Activated CD8-positive, alpha-beta memory T cell treated with anti-CD3 and anti-CD28 coated beads for 48 hours (primary cell): ENCODE data around the gene ZBED3.
A peak's percentile ranks its signal among the peaks of the same experiment; 100 is the strongest.

Experiments
- DNase-seq, 3 experiments: peaks; one replicate each; pipeline ENCODE4 v3.0.0-alpha.2; 2020; ENCODE audit warnings: low read depth in 2 of 3, low spot score in 2 of 3

ZBED3 gene

DNA sequence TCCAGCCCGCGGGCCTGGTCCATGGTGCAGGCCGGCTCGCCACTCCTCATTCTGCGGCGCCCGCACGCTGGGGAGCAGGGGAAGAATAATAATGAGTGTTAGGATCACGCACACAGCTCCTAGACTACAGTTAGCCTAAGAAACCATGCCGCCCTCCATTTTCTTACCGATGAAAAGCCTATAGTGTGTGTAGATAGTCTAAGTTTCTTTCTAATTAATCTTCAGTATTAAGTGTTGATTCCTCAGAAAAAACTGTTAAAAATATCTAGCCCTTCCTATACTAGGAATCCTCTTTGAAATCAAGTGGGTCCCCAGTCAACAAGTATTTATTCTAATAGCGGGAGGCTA, 9.3 kb downstream of the ZBED3 start:
- no peak for DNase-seq

DNA sequence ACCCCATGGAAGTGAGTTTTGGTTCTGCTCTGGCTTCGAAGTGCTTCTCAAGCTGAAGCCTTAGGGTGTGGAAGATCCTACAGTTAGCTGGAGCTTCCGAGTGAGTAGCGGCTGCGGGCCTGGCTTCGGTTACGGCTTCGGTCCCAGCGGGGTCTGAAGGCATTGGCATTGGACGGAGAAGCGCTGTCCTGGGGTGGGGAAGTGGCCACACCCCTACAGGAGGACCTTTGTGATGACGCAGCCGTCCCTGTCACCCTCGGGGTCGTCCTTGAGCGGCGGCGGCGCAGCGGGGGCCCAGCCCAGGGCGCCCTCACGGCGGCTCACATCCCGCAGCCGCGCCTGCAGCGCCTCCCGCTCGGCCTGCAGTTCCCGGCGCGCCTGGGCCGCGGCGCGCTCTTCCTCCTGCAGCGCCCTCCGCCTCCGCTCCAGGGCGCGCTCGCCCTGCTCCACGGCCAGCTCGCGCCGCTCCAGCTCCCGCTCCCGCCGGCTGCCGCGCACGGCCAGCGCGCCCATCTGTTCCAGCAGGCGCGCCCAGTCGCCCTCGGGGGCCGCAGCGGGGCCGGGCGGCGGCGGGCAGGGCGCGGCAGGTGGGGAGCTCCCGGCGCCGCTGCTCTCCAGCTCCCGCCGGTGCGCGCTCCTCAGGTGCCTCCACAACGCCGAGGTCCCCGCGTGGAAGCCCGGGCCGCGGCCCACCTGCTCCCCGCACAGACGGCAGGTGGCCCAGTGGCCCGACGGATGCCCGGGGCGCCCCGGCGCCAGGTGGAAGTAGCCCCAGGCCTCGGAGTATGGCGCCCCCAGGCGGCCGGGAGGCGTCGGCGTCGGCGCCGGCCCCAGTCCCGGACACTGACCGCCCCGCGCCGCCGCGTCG, 9.9 kb downstream of the ZBED3 start:
- DNase-seq = peak in 2 of 3 experiments; percentile 32 to 40

DNA sequence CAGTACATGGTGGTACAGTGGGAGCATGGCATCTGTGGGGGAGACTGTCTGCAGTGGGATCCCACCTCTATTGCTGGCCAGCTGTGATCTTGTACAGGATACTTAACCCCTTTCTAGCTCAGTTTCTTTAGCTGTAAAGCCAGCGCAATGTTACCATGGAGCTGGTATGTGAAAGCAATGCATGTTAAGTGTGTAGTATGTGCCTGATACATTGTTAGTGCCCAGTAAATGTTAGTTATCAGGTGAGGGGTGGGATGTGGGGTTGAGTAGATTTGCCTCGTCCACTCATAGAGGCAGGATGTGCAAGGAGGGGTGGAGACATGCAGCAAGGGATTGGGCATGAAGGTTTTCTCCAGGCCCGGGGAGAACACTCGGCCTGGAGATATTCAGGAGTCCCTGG, 12.3 kb downstream of the ZBED3 start:
- DNase-seq = no peak

DNA sequence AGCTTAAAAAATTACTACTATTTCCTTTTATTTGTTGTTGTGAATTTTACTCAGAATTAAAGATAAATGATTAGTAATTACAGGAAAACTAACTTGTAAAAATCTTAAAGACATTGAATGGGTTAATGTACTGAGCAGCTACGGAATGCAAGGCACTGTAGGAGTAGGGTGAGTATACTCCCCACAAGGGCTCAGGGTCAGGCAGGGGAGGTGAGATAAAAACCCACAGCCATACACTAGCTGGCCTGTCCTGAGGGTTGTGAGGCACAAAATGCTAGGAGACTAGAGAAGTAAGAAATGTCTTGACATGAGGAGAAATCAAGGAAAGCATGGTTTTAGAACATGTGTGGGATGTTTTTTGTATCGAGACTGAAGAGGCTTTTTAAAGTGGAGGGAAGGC, 13.4 kb downstream of the ZBED3 start:
- no peak for DNase-seq

DNA sequence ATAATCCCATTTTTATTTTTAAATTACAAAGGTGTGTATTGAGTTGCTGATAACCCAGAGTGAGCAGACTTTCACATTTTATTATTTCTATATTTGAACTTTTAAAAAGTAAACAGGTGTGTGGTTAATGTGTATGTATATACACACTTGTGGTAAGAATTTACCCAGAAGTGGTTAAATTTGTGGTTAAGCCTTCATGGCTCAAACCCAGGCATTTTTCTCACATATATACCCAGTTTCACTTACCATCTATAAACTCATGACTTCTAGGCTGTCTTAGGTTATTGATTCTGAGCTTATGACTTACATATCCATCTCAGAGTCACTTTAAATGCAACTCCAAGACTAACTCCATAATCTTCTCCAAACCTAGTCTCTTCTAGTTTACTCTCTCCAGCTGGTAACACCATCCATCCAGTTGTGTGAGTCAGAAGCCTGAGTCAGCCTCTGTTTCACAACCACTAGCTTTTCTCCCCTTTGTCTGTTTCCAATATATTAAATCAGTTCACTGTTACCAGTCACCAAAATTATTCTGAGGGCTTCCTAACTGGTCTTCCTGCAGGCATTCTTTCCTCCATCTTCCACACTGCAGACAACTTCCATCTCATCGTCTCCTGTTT, 20.2 kb downstream of the ZBED3 start:
- no peak for DNase-seq

DNA sequence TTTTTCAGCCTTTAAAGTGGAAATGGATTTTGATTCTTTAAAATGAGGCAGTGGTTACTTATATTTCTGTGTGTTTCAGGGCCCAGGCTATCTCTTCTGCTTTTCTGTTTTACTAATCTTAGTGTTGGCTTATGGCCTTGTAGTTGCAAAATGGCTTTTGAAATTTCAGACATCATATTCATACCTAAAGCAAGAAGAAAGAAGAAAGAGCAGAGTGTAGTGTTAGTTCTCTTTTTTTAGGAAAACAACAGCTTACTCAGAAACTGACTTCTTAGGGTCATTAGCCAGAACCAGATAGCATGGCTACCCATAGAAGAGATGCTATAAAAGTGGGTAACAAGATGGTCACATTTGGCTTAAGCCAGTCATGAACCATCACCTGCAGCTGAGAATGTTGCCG, 20.9 kb downstream of the ZBED3 start:
- no peak for DNase-seq

DNA sequence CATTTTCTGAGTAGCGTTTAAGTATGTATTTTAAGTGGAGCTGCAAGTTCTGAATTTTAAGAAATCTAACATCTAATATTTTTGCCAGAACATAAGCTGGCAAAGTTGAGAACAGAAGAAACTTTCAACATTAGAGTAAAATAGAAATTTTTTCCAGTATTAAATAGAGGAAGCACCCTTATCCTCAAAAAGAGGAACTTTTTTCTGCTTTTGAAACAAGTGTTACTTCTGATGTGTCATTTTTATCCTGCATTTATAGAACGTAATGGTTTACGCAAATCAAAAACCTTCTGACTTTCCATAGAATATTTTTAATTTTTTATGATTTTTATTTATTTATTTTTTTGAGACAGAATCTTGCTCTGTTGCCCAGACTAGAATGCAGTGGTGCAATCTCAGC, 21.8 kb downstream of the ZBED3 start:
- DNase-seq = no peak

DNA sequence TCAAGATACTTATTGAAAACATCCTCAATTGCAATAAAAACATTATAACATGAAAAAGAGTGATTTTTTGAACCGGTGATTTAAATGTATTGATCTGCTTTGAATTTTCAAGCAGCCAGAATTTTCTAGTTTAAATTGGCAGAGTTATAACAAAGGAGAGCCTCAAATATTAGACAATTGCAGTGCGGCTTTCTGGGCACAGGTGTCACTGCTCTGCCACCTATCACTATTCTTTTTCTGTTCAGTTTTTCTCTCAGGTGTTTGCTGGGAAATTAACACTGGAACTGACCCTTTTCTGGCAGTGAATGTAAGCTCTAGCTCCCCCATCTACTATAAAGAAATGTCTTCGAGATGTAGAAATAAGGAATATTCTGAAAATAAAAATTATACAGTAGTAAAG, 23.0 kb downstream of the ZBED3 start:
- no peak for DNase-seq

DNA sequence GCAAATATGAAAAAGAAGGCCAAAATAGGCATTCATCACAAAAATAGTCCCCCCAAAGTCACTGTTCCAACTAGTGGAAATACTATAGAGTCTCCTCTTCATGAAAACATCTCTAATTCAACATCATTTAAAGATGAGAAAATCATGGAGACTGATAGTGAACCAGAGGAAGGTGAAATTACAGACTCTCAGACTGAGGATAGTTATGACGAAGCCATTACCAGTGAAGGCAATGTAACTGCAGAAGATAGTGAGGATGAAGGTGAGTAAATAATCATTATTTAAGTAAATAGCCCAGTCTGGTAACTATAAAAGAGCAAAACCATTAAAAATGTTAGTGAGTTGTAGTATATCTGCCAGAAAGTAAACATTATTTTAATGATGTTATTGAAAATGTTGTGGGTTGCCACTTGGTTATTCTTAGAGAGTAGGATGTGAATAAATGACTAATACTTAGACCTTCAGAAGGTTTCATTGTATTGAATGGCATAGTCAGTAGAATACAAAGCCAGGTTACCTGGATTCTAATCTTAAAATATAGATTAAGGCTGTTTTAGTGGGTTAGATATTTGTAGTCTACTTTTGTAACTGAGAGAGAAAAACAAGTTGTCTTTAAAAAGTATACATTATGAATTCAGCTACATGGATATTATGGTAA, 40.5 kb downstream of the ZBED3 start:
- DNase-seq = no peak

DNA sequence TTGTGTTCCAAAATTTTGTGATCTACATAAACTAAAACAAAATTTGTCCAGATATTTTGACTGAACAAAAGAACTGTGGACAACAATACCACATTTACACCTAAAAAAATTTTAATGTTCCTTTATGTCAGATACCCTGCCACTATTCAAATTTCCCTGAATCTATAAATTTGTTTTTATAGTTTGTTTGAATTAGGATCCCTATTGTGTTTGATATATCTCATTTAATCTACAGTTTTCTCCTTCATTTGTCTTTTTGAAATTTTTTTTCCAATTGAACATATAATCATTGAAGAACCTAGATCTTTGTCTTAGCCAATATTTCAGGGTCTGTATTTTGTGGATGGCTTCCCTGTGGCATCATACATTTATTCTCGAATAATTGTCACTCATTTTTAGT, 51.1 kb downstream of the ZBED3 start:
- DNase-seq = no peak

DNA sequence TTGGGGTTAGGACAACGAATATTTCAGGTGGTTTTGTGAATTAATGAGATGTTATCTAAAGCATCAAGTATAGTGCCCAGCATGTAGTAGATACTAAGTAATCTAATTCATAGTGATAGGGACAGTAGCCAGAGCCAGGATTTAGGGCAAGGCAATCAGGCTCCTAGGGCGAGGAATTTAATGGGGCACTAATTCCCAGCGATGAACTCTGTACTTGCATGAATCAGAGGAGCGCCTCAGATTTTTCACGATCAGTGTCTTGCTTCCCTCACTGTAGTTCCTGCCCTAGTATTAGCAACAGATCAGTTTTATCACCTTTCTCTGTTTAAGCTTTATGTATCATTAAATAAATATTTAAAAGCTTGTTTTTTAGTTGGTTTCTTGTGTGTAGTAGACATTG, 53.7 kb downstream of the ZBED3 start:
- DNase-seq = no peak

DNA sequence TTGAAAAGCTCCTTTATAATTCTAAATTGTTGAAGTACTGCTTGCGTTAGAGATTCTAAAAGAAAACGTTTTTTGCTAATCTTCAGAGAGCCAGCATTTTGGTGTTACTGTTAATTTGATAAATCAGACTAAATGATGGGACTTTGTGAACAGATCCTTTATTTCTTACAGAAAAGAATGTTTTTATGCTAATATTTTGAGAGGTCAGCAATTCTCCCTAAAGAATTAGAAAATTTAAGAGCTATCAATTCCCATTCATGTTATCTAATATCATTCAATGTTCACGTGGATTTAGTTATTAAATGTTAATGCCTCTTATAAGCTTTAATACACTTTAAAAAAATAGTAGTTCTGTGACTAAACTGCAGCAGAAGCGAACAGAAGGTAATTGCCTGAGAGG, 54.5 kb downstream of the ZBED3 start:
- DNase-seq = no peak

DNA sequence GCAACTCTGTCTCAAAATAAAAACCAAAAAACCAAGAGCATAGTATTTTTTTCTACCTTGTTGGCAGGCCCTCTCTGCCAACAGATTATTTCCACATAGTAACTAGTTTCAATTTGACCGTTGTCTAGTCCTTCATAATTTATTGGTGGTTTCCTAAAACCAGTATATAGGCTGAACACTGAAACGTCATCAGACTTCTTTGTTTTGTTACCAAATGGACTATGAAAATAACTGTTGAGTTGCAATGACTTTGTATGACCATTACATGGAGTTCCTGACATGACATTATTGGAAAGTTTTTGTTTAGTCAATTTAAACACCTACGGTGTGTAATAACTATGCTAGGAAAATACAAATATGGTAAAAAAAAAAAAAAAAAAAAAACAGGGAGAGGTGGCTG, 55.2 kb downstream of the ZBED3 start:
- DNase-seq = no peak

DNA sequence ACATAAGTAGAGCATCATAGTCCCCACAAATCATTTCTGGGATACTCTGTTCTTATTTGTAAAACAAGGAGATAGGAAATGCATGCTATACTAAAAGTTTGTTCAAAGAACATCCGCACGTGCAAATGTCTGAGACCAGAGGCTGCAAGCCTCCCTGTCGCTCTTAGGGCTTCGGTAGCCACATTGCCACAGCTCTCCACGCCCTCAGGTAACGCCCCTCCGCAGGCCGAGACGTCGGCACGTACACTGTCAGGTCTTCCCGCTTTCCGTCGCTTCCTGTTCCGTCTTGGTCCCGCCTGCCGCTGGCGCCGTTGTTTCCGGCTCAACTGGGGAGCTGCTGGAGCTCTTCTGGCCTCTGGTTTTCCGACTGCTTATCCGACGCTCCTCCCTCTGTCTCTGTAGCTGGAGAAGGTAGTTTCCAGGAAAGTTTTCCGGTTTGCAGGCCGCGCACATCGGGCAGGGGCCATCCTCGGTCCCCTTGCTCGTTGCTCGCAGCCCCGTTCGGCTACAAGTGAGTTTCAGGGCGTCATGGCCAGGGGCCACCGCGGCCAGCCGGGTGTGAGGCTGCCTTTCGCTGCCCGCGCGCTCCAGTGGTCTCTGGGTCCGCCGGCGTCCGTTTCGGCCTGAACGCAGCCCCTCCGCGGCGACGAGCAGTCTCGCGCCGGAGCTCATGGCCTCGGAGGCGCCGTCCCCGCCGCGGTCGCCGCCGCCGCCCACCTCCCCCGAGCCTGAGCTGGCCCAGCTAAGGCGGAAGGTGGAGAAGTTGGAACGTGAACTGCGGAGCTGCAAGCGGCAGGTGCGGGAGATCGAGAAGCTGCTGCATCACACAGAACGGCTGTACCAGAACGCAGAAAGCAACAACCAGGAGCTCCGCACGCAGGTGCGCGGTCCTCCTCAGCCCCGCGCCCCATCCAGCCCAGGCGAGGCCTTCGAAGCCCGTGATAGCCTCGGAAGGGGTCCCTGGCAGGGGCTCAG, 56.7 kb downstream of the ZBED3 start, which contains the start of gene AGGF1:
TSS of gene AGGF1 (plus strand) at position 308 of the 975 bp plus-strand sequence. CDS start at position 671, 363 bp downstream.
- DNase-seq = peak; percentile 52 to 74 (median 73)

DNA sequence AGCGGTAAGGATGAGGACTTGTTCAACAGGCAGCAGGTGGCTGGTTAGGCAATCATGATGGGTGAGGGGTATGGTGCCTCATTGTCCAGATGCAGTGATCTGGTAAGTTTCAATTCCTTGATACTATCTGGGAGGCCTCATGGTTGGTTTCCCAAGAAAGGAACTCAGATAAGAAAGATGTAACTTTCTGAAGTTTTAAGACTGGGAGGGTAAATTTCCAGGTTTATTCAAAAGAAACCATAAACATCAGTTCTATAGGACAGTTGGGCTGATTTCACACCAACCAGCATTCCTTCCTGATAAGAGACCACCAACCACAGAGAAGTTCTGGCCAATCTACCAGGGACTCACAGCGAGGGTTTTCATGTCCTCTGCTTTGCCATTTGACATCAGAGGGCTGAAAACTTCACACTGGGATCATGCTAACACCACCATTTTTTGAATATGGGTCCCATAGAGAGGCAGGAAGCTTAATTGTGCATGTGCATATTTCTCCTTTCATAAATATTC, 57.7 kb downstream of the ZBED3 start:
- DNase-seq = no peak

DNA sequence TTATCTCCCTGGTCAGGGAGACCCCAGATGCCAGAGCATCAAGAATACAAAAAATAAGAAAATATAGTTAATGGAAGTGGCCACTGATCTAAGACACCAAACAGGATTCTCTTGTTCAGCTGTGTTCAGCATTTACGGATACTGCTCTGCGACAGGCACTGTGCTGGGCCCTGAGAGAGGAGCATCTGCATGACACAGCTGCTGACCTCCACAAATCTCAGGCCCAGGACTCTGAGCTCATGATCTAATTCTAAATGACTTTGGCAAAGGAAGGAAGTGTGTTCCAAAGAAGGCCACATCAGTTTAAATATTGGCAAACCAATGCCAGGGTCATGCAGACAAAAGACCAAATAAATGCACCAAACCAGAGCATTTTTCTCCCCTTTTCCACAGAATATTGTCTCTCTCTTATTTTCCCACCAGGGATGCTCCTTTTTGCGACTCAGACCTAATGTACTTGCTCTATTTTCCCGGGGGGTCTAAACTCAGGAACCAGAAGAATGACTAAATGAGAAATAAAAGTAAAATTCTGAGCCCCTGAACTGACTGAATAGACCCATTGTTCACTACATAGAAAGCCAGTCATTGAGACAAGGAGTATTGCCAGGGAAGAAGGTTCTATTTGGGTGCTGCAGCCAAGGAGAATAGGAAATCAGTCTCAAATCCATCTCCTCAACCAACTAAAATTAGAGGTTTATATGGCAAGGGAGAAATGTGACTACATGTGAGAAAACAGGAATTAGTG, 58.3 kb downstream of the ZBED3 start:
- DNase-seq = no peak

DNA sequence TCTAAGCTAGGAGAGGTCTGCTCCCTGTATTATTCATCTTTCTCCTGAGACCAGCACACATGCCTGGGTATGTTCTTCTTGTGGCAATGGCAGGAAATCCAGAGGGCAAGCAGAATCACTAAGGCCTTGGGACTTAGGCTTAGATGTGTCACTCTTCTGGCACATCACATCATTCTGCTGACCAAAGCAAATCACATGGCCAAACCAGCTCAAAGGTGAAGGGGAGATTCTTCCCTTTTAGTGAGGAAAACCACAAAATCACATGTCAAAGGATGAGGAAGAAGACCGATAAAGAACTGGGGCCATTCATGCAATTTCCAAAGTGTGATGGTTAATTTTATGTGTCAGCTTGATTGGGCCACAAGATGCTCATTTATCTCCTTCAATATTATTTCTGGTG, 62.6 kb downstream of the ZBED3 start:
- no peak for DNase-seq

DNA sequence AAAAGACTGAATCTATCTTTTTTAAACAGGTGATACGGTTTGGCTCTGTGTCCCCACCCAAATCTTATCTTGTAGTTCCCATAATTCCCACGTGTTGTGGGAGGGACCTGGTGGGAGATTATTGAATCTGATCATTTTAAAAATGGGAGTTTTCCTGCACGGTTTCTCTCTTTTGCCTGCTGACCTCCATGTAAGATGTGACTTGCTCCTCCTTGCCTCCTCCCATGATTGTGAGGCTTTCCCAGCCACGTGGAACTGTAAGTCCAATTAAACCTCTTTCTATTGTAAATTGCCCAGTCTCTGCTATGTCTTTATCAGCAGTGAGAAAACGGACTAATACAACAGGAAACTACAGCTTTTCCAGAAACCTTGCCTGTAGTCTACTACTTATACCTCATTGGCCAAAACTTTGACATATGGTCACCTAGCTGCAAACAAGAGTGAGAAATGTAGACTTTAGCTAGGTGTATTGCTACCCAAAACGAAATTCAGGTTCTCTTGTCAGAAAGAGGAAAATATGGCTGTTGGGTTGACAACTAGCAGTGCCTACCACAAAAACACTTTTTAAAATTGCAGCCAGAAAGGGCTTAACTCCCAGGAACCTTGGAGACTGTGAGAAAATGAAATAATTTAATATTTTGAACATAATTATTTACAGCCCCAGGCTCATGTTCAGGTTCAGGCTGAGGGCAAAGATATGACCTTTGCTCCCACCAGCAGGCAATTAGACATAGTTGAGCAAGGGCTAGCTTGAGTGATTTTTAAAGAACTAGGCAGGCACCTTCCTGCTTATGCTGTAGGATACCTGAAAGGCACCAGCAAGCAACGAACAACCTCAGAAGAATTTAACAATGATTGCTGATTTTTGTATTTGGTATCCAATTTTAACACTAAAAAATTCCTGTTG, 64.3 kb downstream of the ZBED3 start:
- no peak for DNase-seq
